Nephron (organoid): ENCODE results near the gene TMTC1.

Source experiments
- H3K27ac Mint-ChIP-seq, 3 experiments: 2 replicates each; pipeline ENCODE4 v1.8.0; 2020; ENCODE audit warnings: mixed read lengths in 3 of 3, mild to moderate bottlenecking in 2 of 3, moderate library complexity in 1 of 3
- H3K27me3 Mint-ChIP-seq: 2 replicates; pipeline ENCODE4 v1.8.0; 2021; ENCODE audit warnings: low read depth, mild to moderate bottlenecking, moderate library complexity, mixed read lengths
- H3K36me3 Mint-ChIP-seq: 2 replicates; pipeline ENCODE4 v1.8.0; 2020; ENCODE audit warnings: low read depth, mixed read lengths
- H3K4me1 Mint-ChIP-seq: 2 replicates; pipeline ENCODE4 v1.8.0; 2020; ENCODE audit warnings: mixed read lengths
- H3K4me3 Mint-ChIP-seq, 3 experiments: 2 replicates each; pipeline ENCODE4 v1.8.0; 2020; ENCODE audit warnings: mild to moderate bottlenecking in 3 of 3, mixed read lengths in 3 of 3, moderate library complexity in 2 of 3
- H3K9me3 Mint-ChIP-seq: 2 replicates; pipeline ENCODE4 v1.8.0; 2020; ENCODE audit warnings: mixed read lengths
- CTCF ChIP-seq, 3 experiments: fragments of 200-600 bp; sonication (generic); IDR thresholded peaks; one replicate each; pipeline ENCODE4 v1.5.0; 2021; ENCODE audit warnings: antibody characterized with exemption in 3 of 3; ENCODE audit not compliant: unreplicated experiment in 3 of 3

The TMTC1 gene

GRCh38 chr12:29807129-29807528 lies 23.4 kb upstream of the TMTC1 start:
- Mint-ChIP-seq H3K9me3 (peaks cover 12% of the 10 kb centered on the region), H3K4me1 (peaks cover 9% of the 10 kb centered on the region), H3K27me3 (no peaks in the 10 kb centered on the region), H3K36me3 (no peaks in the 10 kb centered on the region), H3K4me3 (no peak overlapping the region), H3K27ac (no peak overlapping the region)
- no peak for TF ChIP-seq CTCF (IDR thresholded peaks at IDR 0.05; ENCODE audit: unreplicated experiment in 3 of 3)

- H3K27ac Mint-ChIP-seq: no peak overlapping the region
- H3K4me1 Mint-ChIP-seq: peaks cover 18% of the 10 kb centered on the region
- H3K9me3 Mint-ChIP-seq: peaks cover 10% of the 10 kb centered on the region
- H3K27me3 Mint-ChIP-seq: no peaks in the 10 kb centered on the region
- no peak for TF ChIP-seq CTCF (IDR thresholded peaks at IDR 0.05; ENCODE audit: unreplicated experiment in 3 of 3)
- no peaks in the 10 kb centered on the region for H3K36me3 Mint-ChIP-seq
- no peak overlapping the region for H3K4me3 Mint-ChIP-seq
Measured at GRCh38 chr12:29804019-29804418, 20.3 kb upstream of the TMTC1 start.

- Mint-ChIP-seq H3K9me3 (peaks cover 6% of the 10 kb centered on the region), H3K4me1 (peaks cover 47% of the 10 kb centered on the region), H3K4me3 (no peak overlapping the region), H3K27ac (peak overlapping the region in 1 of 3 experiments; percentile 9), H3K27me3 (peaks cover 4% of the 10 kb centered on the region), H3K36me3 (no peaks in the 10 kb centered on the region)
- no peak for TF ChIP-seq CTCF (IDR thresholded peaks at IDR 0.05; ENCODE audit: unreplicated experiment in 3 of 3)
Measured at GRCh38 chr12:29799591-29799990, 15.8 kb upstream of the TMTC1 start.

- H3K36me3 Mint-ChIP-seq: no peaks in the 10 kb centered on the region
- H3K4me1 Mint-ChIP-seq: peaks cover 48% of the 10 kb centered on the region
- peaks cover 6% of the 10 kb centered on the region for H3K9me3 Mint-ChIP-seq
- H3K27me3 Mint-ChIP-seq: peaks cover 4% of the 10 kb centered on the region
- no peak overlapping the region for H3K4me3 Mint-ChIP-seq
- no peak for TF ChIP-seq CTCF (IDR thresholded peaks at IDR 0.05; ENCODE audit: unreplicated experiment in 3 of 3)
- peak overlapping the region; percentile 42 to 65 (median 47) for H3K27ac Mint-ChIP-seq
Measured at GRCh38 chr12:29797565-29798355, 14.0 kb upstream of the TMTC1 start.

GRCh38 chr12:29796823-29797263 lies 13.1 kb upstream of the TMTC1 start:
- Mint-ChIP-seq H3K9me3 (peaks cover 6% of the 10 kb centered on the region), H3K4me1 (peaks cover 48% of the 10 kb centered on the region), H3K27ac (peak overlapping the region; percentile 42 to 65 (median 47)), H3K27me3 (peaks cover 4% of the 10 kb centered on the region), H3K36me3 (no peaks in the 10 kb centered on the region), H3K4me3 (peak overlapping the region in 1 of 3 experiments; percentile 4)
- no peak for TF ChIP-seq CTCF (IDR thresholded peaks at IDR 0.05; ENCODE audit: unreplicated experiment in 3 of 3)

GRCh38 chr12:29795715-29796114 lies 12.0 kb upstream of the TMTC1 start:
- peaks cover 48% of the 10 kb centered on the region for H3K4me1 Mint-ChIP-seq
- TF ChIP-seq CTCF (IDR thresholded peaks at IDR 0.05; ENCODE audit: unreplicated experiment in 3 of 3): no peak
- no peak overlapping the region for H3K4me3 Mint-ChIP-seq
- no peaks in the 10 kb centered on the region for H3K36me3 Mint-ChIP-seq
- H3K27me3 Mint-ChIP-seq: peaks cover 4% of the 10 kb centered on the region
- H3K9me3 Mint-ChIP-seq: no peaks in the 10 kb centered on the region
- peak overlapping the region in 1 of 3 experiments; percentile 16 for H3K27ac Mint-ChIP-seq
